Measurements from ENCODE around the gene SHC4. TPM values are rescaled to one million over a fixed set of nuclear protein-coding genes. Genes with fewer than 3 reads are reported as not detected.

SHC4 gene
- total RNA-seq, 1 experiment from 2014 or later = not detected

DNA sequence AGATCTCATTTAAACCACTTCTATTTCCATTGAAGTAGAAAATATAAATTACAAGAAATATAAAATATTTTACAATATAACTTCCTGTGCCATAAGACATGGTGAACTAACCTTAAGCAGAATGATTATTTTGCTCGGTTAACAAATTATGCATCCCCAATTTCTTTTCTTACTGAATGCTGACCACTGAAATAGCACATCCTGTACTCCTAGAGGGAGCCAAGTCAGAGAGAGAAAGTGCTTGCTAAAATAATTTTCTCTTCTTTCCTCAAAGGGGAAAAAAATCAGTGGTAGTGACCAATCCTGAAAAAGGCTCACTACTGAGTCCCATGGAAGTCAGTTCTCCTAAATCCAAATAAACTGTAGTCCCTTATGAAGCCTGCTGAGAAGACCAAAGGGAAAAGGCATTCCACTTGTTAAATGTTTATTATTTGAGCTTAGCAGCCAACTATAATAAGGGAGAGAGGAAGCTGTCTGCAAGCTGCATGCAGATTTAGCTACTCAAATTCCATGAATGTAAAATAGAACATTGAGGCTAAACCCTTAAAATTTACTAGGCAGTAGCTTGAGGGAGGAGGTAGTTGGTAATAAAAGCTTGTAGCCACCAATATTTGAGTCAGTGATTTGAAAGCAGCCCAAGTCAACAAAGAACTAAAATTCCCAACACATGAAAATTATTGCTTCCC lies 185.9 kb downstream of the SHC4 start:
- POLR2A ChIA-PET = no interaction called here
- H3K36me3 Mint-ChIP-seq (ENCODE audit: insufficient read depth, unreplicated experiment) = peaks cover 6% of the 10 kb centered on the region
- Histone ChIP-seq H3K27me3 (replicated peaks; ENCODE audit: control insufficient read depth, insufficient read depth, low read length) (no peaks in the 10 kb centered on the region), H3K4me1 (no peaks in the 10 kb centered on the region), H3K36me3 (ENCODE audit: control insufficient read depth, insufficient read depth, low read length) (no peaks in the 10 kb centered on the region), H3K4me3 (ENCODE audit: low read depth, low read length) (no peak overlapping the region), H3K9me3 (no peaks in the 10 kb centered on the region)
- no TSS peak for BruUV-seq (replicated peaks)
- no peak for DNase-seq
- CTCF ChIA-PET = no interaction called here
- TF ChIP-seq, protein P1, sequence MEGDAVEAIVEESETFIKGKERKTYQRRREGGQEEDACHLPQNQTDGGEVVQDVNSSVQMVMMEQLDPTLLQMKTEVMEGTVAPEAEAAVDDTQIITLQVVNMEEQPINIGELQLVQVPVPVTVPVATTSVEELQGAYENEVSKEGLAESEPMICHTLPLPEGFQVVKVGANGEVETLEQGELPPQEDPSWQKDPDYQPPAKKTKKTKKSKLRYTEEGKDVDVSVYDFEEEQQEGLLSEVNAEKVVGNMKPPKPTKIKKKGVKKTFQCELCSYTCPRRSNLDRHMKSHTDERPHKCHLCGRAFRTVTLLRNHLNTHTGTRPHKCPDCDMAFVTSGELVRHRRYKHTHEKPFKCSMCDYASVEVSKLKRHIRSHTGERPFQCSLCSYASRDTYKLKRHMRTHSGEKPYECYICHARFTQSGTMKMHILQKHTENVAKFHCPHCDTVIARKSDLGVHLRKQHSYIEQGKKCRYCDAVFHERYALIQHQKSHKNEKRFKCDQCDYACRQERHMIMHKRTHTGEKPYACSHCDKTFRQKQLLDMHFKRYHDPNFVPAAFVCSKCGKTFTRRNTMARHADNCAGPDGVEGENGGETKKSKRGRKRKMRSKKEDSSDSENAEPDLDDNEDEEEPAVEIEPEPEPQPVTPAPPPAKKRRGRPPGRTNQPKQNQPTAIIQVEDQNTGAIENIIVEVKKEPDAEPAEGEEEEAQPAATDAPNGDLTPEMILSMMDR (IDR thresholded peaks at IDR 0.05; ENCODE audit: insufficient read depth in 1 of 2, low read depth in 1 of 2, low read length in 1 of 2, severe bottlenecking in 1 of 2, unreplicated experiment in 1 of 2) = no peak
- no peak overlapping the region for H3K4me3 Mint-ChIP-seq (ENCODE audit: unreplicated experiment)
- H3K27ac Mint-ChIP-seq (ENCODE audit: unreplicated experiment) = no peak overlapping the region
- H3K4me1 Mint-ChIP-seq (ENCODE audit: low read depth, unreplicated experiment) = no peaks in the 10 kb centered on the region
- intact Hi-C loops (cut with micrococcal nuclease; ENCODE audit: unreplicated experiment) = no loop called here
- H3K27me3 Mint-ChIP-seq (ENCODE audit: insufficient read depth, unreplicated experiment) = no peaks in the 10 kb centered on the region
- no peaks in the 10 kb centered on the region for H3K9me3 Mint-ChIP-seq (ENCODE audit: unreplicated experiment)

DNA sequence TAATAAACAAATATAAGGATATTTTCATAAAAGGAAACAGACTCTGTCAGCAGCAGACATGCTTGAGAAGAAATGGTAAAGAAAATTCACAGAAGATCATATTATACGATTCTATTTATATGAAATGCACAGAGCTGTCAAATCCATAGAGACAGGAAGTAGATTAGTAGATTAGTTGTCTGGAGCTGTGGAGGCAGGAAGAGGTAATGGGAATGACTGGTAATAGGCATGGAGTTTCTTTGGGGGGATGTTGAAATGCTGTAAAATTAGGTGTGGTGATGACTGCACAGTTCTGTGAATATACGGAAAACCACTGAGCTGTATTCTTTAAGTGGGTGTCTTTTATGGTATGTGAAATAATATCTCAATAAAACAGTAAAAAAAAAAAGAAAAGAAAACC lies 188.2 kb downstream of the SHC4 start:
- no peak for DNase-seq
- H3K27ac Mint-ChIP-seq (ENCODE audit: unreplicated experiment) = no peak overlapping the region
- no peaks in the 10 kb centered on the region for H3K27me3 Mint-ChIP-seq (ENCODE audit: insufficient read depth, unreplicated experiment)
- BruUV-seq (replicated peaks) = no TSS peak
- H3K9me3 Mint-ChIP-seq (ENCODE audit: unreplicated experiment) = no peaks in the 10 kb centered on the region
- no peaks in the 10 kb centered on the region for H3K4me1 Mint-ChIP-seq (ENCODE audit: low read depth, unreplicated experiment)
- H3K4me3 ChIP-seq (ENCODE audit: low read depth, low read length) = no peak overlapping the region
- ChIA-PET POLR2A (no interaction called here), CTCF (no interaction called here)
- intact Hi-C loops (cut with micrococcal nuclease; ENCODE audit: unreplicated experiment) = no loop called here
- TF ChIP-seq, protein P1 (IDR thresholded peaks at IDR 0.05; ENCODE audit: insufficient read depth in 1 of 2, low read depth in 1 of 2, low read length in 1 of 2, severe bottlenecking in 1 of 2, unreplicated experiment in 1 of 2) = no peak
- no peak overlapping the region for H3K4me3 Mint-ChIP-seq (ENCODE audit: unreplicated experiment)
- H3K36me3 Mint-ChIP-seq (ENCODE audit: insufficient read depth, unreplicated experiment) = peaks cover 11% of the 10 kb centered on the region
- H3K9me3 ChIP-seq = no peaks in the 10 kb centered on the region
- H3K36me3 ChIP-seq (ENCODE audit: control insufficient read depth, insufficient read depth, low read length) = no peaks in the 10 kb centered on the region
- H3K4me1 ChIP-seq = no peaks in the 10 kb centered on the region
- no peaks in the 10 kb centered on the region for H3K27me3 ChIP-seq (replicated peaks; ENCODE audit: control insufficient read depth, insufficient read depth, low read length)

DNA sequence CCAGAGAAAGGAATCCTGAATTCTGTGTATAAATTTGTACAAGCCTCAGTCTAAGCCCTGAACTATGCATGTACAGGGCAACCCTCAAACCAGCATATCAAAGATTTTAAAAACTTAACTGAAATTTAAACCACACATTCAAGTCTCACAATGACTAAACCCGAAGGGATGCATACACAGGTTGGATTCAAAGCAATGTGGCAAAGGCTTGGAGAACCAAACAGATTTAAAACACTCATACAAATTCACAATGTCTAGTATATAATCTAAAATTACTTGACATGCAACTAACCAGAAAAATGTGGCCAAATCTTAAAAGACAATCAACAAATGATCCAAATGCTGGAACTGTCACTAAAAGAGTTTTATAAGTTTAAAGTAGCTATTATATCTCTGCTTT lies 189.2 kb downstream of the SHC4 start:
- Histone ChIP-seq H3K4me3 (ENCODE audit: low read depth, low read length) (no peak overlapping the region), H3K4me1 (no peaks in the 10 kb centered on the region), H3K27me3 (replicated peaks; ENCODE audit: control insufficient read depth, insufficient read depth, low read length) (no peaks in the 10 kb centered on the region), H3K9me3 (no peaks in the 10 kb centered on the region), H3K36me3 (ENCODE audit: control insufficient read depth, insufficient read depth, low read length) (no peaks in the 10 kb centered on the region)
- H3K36me3 Mint-ChIP-seq (ENCODE audit: insufficient read depth, unreplicated experiment) = peaks cover 11% of the 10 kb centered on the region
- no peak for DNase-seq
- CTCF ChIA-PET = no interaction called here
- POLR2A ChIA-PET = no interaction called here
- no peak overlapping the region for H3K27ac Mint-ChIP-seq (ENCODE audit: unreplicated experiment)
- H3K4me3 Mint-ChIP-seq (ENCODE audit: unreplicated experiment) = no peak overlapping the region
- H3K9me3 Mint-ChIP-seq (ENCODE audit: unreplicated experiment) = no peaks in the 10 kb centered on the region
- BruUV-seq (replicated peaks) = no TSS peak
- TF ChIP-seq, protein P1 (IDR thresholded peaks at IDR 0.05; ENCODE audit: insufficient read depth in 1 of 2, low read depth in 1 of 2, low read length in 1 of 2, severe bottlenecking in 1 of 2, unreplicated experiment in 1 of 2) = no peak
- no peaks in the 10 kb centered on the region for H3K4me1 Mint-ChIP-seq (ENCODE audit: low read depth, unreplicated experiment)
- H3K27me3 Mint-ChIP-seq (ENCODE audit: insufficient read depth, unreplicated experiment) = no peaks in the 10 kb centered on the region
- intact Hi-C loops (cut with micrococcal nuclease; ENCODE audit: unreplicated experiment) = no loop called here

Other genes with a start within 250 kb of the SHC4 start
- gene CEP152, start 152.8 kb downstream of the SHC4 start, total RNA-seq (2022) = 14.2 and 16.5 TPM in 2 replicates
- gene EID1, start 85.8 kb downstream of the SHC4 start, total RNA-seq (2022) = 60.6 and 63.6 TPM in 2 replicates
- gene SECISBP2L, start 82.5 kb upstream of the SHC4 start, total RNA-seq (2022) = 27.9 and 29.7 TPM in 2 replicates
- gene COPS2, start 191.7 kb upstream of the SHC4 start, total RNA-seq (2022) = 83.8 and 85.4 TPM in 2 replicates
- 25.5 and 29.8 TPM in 2 replicates for gene GALK2, start 206.3 kb upstream of the SHC4 start, total RNA-seq (2022)